ENCODE data around the gene MSMP.

MSMP gene

GRCh38 chr9:35717132-35717870 lies 36.8 kb downstream of the MSMP start:
- DNase-seq, result no peak

GRCh38 chr9:35716230-35716629 lies 37.8 kb downstream of the MSMP start:
- DNase-seq, result no peak

GRCh38 chr9:35714579-35715252 lies 39.4 kb downstream of the MSMP start:
- no peak for DNase-seq

- DNase-seq, result no peak
These were observed 40.0 kb downstream of the MSMP start for GRCh38 chr9:35714123-35714522.

GRCh38 chr9:35713578-35713977 lies 40.5 kb downstream of the MSMP start:
- DNase-seq, result no peak

- no peak for DNase-seq
These were observed 41.2 kb downstream of the MSMP start for GRCh38 chr9:35712762-35713400.

GRCh38 chr9:35711501-35712428 lies 42.3 kb downstream of the MSMP start:
- DNase-seq, result no peak

- no peak for DNase-seq
These were observed 43.1 kb downstream of the MSMP start for GRCh38 chr9:35710818-35711500.

- DNase-seq, result no peak
These were observed 45.9 kb downstream of the MSMP start for GRCh38 chr9:35708146-35708545.

- no peak for DNase-seq
These were observed 47.1 kb downstream of the MSMP start for GRCh38 chr9:35706951-35707350.

- DNase-seq, result no peak
These were observed 48.1 kb downstream of the MSMP start for GRCh38 chr9:35705836-35706430.

- no peak for DNase-seq
These were observed 48.7 kb downstream of the MSMP start for GRCh38 chr9:35705372-35705771.

GRCh38 chr9:35703906-35704672 lies 50.0 kb downstream of the MSMP start:
- no peak for DNase-seq

Measured in NCI-H524 treated with DMSO at 0.1 percent for 48 hours (cell line).